Dermis microvascular lymphatic vessel endothelial cell (primary cell): Measurements from ENCODE around the gene FSTL4. TPM values are rescaled to one million over a fixed set of nuclear protein-coding genes. Genes with fewer than 3 reads are reported as not detected.
A peak's percentile ranks its signal among the peaks of the same experiment; 100 is the strongest.

Experiments used
- DNase-seq, 2 donors: peaks; one replicate each; pipeline versions ENCODE4 v3.0.0 to v3.0.0-alpha.2; 2010; ENCODE audit warnings: low read depth in 2 of 2
- total RNA-seq: library from RNA; depleted of rRNA; stranded (reverse); fragments of >200 nt; gene quantifications from 2 replicates; pipeline ENCODE4 v1.2.1, GENCODE V29; 2014

The FSTL4 gene
- total RNA-seq, 1 donor from 2014 or later: under 0.01 TPM

DNA sequence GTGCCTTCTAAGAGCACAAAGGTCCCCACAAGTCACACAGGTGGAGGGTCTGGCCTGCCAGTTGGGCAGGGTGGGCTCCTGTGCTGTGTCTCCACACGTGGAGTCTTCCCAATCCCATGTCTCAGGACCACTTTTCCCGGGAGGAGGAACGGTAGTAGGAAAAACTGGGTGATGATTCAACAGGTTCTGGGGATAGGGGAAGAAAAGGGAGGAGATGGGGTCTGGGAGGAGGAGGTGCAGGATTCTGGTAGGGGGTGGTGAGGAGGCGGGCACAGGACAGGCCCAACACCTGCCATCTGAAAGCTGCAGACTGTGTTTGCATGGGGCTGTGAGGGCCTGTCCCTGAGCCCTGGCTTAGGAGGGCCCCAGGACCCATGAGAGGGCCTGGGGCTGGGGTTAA, 345.4 kb downstream of the FSTL4 start:
- no peak for DNase-seq

DNA sequence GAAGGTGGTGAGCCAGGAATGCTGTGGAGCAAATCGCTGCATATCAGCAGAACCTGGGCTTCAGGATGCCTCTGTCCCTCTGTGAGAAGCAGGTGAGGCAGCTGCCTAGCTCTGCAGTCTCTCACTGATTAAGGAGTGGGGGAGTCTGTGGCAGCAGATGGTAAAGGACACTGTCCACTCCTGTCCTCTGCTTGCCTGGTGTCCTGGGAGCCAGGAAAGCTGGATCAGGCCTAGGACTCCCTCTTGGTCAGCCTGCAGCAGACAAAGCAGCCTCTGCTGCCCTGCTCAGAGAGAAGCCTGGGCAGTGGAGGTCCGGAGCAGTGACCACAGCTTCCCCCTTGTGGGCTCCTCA, 345.8 kb downstream of the FSTL4 start:
- no peak for DNase-seq

DNA sequence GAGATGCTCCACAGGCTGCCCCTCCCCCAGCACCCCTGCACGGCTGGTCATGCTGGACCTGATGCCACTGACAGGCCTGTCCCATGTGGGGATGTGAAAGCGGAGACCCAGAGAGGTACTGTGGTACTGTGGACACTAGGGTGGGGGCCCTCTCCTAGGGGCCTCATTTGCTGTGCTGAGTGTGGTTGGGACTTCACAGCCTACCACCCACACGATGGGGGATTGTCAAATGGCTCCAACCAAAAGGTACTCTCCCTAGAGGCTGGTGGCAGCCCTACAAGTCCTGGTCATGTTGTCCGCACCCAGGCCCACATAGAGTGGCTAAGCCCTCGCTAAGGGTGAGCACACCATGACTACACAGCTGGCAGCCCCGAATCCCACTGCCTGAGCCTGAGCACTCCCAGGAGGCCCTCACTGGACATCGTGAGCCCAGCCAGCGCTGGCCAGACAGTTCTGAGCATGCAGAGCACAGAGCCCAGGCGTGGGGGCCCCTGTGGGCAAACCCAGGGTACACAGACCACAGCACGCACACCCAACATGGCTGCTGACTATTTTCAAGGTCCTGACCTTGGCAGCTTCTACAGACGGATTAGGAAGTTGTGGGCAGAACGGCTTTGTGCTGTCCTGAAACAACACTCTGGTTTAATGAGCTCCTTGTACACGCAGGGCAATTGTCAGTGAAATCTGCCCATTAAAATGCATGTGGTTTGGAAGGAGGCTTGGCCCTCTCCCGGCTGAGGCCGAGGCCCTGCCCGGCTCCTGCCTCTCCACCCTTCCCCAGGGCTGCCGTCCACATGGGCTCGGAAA, 346.4 kb downstream of the FSTL4 start:
- peak in 1 of 2 donors; percentile 46 for DNase-seq

DNA sequence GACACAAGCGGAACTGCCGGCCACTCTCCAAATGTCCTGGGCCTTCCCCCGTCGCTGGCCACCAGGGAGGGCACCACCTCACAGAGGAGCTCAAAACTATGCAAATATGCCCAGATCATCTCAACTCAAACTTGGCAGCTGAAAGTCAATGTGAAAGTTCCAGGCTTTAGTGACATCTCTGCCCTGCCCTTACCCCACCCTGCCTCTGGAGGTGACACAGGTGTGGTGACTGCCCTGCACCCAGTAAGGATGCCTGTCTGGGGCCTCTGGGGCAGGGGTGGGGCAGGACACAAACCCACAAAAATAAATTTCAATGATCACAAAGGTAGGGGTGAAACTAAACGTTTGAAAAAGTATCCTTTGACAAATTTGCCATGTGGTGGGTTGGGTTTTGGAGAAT, 347.1 kb downstream of the FSTL4 start:
- no peak for DNase-seq

DNA sequence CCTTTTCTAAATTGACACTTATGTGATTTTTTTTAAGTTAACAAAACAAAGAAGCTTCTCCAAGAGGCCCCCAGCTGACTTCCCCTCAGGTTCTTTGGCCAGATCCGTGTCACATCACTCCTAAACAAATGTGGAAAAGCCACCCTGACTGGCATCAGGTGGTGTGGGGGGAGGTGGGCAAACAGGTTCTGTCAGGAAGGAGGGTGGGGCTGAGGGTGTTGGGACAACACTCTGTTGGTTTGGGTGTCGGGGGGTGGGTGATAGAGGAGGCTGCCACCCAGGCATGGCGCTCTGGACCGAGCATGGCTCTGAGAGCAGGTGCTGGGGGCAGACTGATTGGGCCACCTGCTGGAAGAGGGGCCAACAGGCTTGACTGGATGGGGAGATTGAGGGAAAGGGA, 349.7 kb downstream of the FSTL4 start:
- DNase-seq: no peak

DNA sequence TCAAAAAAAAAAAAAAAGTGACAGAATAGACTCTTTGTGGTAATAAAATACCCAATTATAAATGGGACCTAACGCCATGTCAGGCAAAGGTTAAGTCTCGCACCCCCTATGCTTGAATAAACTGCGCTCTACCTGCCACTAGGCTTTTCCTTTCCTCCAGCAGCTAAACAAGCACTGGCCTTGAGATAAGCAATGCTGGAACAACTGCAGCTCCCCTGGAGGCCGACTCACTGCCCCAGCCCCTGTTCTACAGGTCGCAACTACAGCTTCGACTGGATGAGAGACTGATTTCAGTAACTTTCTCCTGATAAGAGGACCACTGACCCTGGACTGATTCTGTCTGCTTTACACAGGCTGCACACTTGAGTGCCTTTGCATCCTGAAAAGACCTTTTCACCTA, 350.3 kb downstream of the FSTL4 start:
- no peak for DNase-seq

DNA sequence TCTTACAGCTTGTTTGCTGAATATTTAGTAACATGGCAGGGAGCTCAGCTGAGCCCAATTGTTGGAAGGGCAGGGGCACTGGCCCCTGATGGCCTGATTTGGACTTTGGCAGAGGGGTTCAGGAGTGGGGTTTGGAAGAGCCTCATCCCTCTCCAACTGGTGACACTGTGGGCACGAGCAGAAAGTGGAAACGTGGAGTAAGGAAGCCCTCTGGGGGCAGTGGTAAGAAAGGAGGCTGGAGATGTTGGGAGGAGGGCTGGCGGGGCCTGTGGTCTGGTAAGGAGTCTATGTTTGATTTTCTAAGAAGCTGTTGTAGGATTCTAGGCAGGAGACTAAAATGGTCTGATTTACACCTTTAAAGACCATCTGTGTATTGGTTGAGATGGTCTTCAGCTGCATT, 351.6 kb downstream of the FSTL4 start:
- no peak for DNase-seq

DNA sequence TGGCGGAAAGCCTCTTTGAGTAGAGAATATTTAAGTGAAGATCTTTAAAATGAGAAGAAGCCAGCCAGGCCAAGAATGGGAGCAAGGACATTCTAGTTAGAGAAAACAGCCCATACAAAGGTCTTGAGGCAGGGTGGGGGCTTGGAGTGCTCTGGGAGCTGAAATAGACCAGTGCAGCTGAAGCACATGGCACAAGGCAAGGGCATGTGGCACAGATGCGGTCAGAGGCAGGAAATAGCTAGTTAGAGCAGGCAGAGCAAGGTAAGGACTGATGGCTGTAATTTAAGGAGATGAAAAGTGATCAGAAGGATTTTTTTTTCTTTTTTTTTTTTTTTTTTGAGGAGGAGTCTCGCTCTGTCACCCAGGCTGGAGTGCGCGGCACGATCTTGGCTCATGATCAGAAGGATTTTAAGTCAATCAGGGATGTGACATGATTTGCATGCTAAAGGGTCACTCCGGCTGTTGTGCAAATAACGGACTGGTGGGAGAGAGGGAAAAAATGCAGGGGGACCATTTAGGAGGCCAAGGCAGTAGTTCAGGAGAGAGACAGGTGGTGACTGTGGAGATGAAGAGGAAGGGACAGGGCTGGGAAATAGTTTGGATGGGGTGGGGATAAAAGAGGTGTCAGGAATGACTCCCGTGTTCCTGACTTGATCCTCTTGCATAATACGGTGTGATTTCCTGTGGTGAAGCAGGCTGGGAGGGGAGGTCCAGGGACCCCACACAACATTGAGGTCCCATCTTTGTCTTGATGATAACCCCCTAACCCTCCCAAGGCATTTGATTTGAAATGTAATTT, 352.9 kb downstream of the FSTL4 start:
- DNase-seq: no peak

DNA sequence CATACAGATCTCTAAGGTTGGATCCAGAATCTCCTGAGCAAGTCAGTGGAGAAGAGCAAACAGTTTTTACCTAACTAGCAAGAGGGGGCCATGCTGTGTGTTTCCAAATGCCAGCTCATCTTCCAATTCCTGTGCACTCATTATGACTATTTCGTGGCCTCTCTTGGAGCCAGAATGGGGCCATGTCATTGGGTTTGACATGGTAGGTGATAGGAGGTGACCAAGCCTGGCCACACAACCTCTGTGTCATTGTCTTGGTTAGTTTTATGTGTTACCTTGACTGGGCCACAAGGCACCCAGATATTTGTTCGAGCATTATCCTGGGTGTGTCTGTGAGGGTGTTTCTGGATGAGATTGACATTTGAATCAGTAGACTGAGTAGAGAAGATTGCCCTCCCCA, 354.4 kb downstream of the FSTL4 start:
- no peak for DNase-seq

DNA sequence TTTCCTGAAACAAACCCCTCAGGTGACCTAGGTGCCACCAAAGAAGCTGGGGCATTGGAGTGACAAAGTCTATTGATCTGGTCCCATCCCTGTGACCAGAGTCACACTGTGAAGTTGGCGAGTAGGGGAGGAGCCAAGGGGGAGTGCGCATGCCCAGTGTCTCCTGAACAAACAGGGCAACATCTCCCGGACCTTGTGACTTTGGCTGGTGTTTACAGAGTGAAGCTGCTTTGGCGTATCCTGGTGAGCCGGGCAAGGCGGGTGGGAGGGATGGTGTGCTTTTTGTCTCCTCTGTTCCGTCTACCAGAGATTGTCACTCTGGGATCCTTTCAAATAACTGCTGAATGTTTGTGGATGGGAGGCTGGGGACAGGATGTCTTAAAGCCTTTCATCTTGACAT, 356.1 kb downstream of the FSTL4 start:
- no peak for DNase-seq

DNA sequence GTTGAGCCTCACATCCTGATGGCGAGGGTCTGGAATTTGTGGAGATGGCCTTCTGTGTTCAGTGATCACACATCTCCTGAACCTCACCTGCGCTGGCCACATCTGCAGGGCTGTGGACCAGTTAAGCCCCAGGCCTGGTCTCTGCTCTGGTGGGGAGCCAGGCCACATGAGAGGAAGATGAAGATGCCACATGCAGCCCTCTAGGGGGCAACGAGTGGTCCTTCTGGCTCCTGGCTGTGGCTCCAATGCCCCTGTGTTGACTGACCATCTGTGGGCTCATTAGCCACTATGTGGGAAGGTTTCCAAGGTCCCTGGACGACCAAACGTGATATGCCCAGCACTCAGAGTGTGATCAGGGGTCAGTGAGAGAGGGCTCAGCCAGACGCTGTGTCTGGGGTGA, 357.5 kb downstream of the FSTL4 start:
- DNase-seq: no peak

DNA sequence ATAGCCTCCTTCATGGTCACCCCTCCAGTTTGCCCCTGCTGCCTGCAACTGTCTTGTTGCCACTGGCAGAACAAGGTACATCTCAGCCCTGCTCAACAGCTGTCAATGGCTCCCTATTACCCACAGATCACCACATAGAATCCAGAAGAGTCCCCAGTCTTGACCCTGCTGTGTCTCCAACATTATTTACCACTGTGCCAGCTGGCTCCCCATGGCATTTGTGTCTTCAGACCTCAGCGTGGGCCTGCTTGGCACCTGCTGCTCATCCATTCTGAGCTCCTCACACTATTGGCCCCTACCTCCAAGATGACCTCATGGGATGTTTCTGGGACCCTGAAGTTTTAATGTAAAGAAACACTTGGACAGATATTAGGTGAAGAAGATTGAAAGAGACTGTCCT, 358.7 kb downstream of the FSTL4 start:
- no peak for DNase-seq

DNA sequence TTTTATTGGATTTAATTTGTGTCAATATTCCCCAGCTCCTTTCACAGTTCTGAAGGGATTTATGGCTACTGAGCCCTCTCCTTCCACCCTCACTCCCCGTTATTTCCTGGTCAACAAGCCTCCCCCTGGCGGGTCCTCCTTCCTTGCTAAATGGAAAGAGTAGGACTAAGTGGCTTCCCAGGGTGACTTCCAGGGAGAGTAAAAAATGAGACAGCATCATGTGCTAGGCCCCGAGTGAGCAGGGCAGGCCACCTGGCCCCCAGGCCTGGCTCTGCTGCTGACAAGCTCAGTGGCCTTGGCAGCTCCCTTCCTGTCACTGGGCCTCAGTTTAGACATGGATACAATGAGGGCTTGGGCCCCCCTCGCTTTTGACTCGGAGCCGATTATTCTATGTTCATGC, 359.3 kb downstream of the FSTL4 start:
- no peak for DNase-seq

DNA sequence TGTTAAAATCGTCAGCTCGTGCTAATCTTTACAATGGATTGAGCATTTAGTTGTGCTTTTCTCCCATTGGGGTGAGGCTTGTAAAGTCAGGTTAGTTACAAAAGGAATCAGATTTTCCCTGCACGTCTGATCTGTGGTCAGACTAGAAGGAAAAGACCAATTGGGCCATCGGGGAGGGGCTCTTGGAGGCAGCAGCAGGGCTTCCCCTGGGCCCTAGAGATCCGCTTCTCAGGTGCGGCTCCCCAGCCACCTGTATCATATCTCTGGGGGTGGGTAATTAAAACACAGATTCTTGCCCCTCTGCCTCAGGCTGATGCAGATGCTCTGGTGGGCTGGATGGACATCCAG, 360.2 kb downstream of the FSTL4 start:
- no peak for DNase-seq

DNA sequence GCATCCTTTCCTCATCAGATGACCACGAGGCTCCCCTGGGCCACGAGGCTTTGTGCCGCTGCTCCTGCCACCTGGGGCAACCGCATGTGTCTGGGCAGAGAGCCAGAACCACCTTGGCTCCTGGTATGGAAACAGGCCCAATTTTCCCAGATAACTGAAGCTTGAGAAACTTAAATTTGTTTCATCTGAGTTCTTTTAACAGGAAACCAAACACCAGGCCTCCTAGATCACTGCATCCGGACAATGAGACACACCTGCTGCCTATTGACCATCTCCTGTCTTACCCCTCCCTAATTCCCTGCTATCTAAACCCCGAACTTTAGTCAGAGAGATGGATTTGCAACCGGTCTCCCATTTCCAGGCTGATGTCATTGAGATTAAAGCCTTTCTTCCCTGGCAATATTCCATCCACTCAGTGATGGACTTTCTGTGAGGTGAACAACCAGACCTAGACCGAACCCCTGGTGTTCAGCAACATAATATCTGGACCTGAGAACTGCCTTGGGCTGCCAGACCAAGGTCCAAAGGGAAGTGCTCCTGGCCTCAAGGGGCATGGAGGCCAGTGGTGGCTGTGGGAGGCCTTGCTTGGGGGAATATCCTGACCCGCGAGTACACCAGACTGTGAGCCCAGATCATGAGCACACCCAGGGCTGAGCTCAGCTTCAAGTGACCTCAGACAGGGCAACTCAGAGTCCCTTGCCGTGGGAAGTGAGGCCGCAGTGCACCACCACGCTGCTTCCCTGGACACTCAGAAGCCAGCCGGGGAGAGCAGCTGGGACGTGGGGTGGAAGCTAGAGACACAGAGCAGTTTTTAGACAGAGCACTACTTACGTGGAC, 360.8 kb downstream of the FSTL4 start:
- DNase-seq: no peak

DNA sequence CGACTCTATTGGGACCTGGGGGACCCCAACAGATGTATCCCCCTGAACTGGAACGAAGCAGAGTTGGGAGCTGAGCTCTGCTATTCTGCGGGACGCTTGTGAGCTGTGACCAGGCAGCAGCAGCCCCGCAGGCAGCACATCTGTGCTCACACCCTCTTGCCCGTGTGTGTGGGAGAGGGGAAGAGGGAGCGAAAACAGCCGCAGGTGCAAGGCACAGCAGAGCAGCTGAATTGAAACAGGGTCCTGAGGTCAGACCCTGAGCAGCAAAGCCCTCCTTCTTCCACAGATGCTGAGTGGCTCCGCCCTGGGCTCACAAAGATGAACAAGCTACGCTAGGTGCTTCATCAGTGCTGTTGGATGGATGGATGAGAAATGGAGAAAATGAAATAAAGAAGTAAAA, 361.8 kb downstream of the FSTL4 start:
- no peak for DNase-seq

DNA sequence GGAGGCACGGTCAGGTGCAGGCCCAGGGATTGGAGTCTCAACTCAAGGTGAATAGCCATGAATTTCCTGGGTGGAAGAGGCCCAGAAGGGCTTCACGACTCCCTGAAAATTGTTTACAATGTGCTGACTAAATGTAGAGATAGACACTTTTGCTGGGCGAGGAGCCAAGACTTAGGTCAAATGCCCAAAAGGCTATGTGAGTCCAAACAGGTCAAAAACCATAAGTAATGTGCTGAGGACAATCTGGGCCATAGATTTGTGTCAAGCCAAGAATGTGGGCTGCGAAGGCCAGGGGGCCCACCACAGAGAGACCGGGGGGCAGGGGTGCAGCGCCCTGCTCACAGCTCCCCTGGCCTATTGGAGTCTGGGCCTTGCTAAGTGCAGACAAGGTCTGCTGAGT, 362.7 kb downstream of the FSTL4 start:
- no peak for DNase-seq

DNA sequence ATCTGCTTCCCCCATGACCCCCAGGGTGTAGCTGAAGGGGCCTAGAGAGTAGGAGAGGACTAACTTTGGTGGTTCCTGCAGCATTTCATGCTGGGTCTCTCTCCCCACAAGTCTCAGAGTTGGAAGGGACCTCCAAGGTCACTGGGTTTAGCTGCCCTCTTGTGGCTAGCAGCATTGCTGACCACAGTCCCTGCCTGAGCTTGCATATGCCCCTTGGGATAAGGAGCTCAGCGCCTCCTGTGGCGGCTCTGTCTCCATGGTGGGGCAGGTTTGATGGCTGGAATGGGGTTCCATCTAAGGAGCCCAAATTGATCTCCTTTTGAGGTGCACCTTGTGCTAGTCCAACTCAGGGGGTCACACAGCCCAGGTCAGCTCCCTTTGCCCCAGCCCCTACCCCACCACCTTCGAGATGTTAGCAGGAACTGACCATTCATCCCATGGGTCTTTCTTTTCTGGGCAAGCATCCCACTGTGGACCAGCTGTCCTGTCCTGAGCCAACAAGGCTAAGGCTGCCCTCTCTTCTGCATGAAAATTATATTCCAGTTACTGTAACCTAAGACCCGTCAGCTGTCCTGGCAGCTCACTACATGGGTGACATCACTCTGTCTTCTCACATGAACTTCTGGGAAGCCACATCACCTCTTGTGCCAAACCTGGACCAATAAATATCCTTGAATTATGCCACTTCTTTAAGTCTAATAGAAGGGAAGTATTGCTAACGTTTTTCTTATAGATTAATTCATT, 364.3 kb downstream of the FSTL4 start:
- DNase-seq: peak; percentile 61 to 89

DNA sequence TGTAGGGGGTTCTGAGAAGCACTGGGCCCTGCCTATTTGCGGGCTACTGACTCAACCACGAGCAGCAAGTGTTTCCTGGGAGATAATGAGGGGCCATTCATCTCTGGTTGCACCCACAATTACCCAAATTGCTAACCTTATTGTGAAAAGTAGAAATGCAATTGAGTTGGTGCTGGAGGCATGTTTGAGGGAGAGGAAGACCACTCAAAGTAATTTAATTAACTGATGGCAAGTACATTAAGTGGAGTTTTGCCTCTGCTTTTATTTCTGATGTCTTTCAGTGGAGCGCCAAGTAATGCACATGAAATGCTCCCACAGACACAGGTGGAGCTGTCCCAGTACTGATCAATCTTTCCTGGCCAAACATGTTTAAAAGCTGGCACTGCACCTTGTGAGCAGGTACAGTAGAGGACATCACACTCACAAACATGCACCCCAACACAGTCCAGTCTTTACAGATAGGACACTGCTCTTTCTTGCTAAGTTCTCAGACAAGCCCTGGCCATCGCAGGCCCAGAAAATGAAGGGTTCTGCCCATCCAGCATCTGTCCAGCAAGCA, 365.1 kb downstream of the FSTL4 start:
- DNase-seq: no peak

DNA sequence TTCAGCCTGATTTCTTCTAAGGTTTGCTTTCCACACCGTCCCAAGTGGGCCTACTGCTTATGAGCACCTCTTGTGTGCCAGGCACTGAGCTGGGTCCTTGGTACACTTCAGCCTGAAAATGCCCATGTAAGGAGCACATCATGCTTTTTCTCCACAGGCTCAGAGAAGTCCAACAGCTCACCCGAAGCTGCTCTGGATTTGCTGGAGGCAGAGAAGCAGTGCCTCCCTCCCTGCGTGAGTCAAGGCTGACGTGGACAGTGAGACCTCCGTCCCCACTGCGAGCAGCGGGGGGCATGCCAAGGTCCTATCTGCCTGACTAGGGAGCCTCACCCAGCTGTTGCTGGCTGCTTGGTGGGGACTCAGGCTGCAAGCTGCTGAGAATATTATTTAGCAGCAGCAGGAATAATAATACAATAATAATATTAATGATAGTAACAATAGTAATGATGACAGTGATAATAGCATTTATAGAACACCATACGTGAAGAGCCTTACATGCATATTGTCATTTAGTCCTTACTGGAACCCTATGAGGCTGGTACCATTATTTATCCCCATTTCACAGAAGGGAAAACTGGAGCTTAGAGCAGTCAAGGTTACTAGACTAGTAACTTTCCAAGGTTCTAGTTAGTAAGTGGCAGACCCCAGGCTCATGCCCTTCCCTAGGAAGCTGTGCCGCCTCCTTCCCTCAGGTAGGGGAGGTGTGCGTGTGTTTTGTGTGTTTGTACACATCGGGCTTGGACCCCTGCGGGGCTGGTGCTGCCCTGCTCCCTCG, 365.8 kb downstream of the FSTL4 start:
- no peak for DNase-seq

DNA sequence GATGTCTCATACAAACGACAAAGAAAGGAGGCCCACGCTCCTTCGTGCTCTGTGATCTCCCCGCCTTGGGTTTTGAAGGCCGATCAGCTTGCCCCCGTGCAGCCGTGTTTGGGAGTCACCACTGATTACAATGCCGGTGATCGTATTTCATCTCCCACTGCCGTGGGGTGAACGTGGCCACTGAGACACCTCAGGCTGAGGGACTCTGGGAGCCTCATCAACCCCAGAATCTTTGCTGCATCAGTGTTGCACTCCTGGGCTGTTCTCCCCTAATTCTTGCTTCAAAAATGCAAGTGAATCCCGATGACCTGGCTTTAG, 366.3 kb downstream of the FSTL4 start:
- DNase-seq: no peak
